Astrocyte (in vitro differentiated cells and primary cell): ENCODE results near the gene PLCH2.

Experiments
- CTCF ChIP-seq: IDR thresholded peaks from 2 replicates; pipeline ENCODE4 v1.5.1; 2011; ENCODE audit warnings: low read depth, mild to moderate bottlenecking, inconsistent platforms, low read length, moderate library complexity; ENCODE audit not compliant: insufficient read depth
- EZH2 ChIP-seq: IDR thresholded peaks from 2 replicates; pipeline ENCODE4 v1.6.1; 2012; ENCODE audit warnings: mild to moderate bottlenecking, low read length, inconsistent platforms; ENCODE audit not compliant: insufficient read depth

- no peak for TF ChIP-seq CTCF
- no peak for TF ChIP-seq EZH2
Observed at GRCh38 chr1:2547210-2548067, 71.3 kb downstream of the PLCH2 start.
